KMS-11 (cell line): ENCODE data around the gene RETREG1.

Source experiments
- H2AFZ ChIP-seq: fragments of 200-600 bp; sonication (generic); 2 replicates; pipeline ENCODE4 v1.6.1; 2016; ENCODE audit warnings: antibody characterized with exemption, mixed run types, low read depth
- H3K27ac ChIP-seq: fragments of 200-600 bp; sonication (generic); 2 replicates; pipeline ENCODE4 v1.6.1; 2016; ENCODE audit warnings: mild to moderate bottlenecking, mixed run types
- H3K27me3 ChIP-seq: fragments of 200-600 bp; sonication (generic); 2 replicates; pipeline ENCODE4 v1.6.1; 2017; ENCODE audit warnings: mild to moderate bottlenecking, low read depth, mixed run types, moderate library complexity; ENCODE audit not compliant: insufficient read depth
- H3K36me3 ChIP-seq: fragments of 200-600 bp; sonication (generic); 2 replicates; pipeline ENCODE4 v1.6.1; 2017; ENCODE audit warnings: mild to moderate bottlenecking, mixed run types; ENCODE audit not compliant: insufficient read depth
- H3K4me1 ChIP-seq: fragments of 200-600 bp; sonication (generic); 2 replicates; pipeline ENCODE4 v1.6.1; 2016; ENCODE audit warnings: mild to moderate bottlenecking, low read depth, mixed run types; ENCODE audit not compliant: poor library complexity, severe bottlenecking
- H3K4me2 ChIP-seq: fragments of 200-600 bp; sonication (generic); 2 replicates; pipeline ENCODE4 v1.7.0; 2016; ENCODE audit warnings: mild to moderate bottlenecking, mixed run types
- H3K4me3 ChIP-seq: fragments of 200-600 bp; sonication (generic); IDR thresholded peaks from 2 replicates; pipeline ENCODE4 v1.6.1; 2017; ENCODE audit warnings: low read depth, low read length, mixed read lengths; ENCODE audit not compliant: insufficient read depth
- H3K79me2 ChIP-seq: fragments of 200-600 bp; sonication (generic); 2 replicates; pipeline ENCODE4 v1.6.1; 2016; ENCODE audit warnings: low read depth, mixed run types; ENCODE audit not compliant: insufficient read depth
- H3K9ac ChIP-seq: fragments of 200-600 bp; sonication (generic); 2 replicates; pipeline ENCODE4 v1.6.1; 2016; ENCODE audit warnings: mild to moderate bottlenecking, mixed run types
- H4K20me1 ChIP-seq: fragments of 200-600 bp; sonication (generic); 2 replicates; pipeline ENCODE4 v1.6.1; 2016; ENCODE audit warnings: mild to moderate bottlenecking, mixed run types; ENCODE audit not compliant: insufficient read depth
- CTCF ChIP-seq: fragments of 200-600 bp; sonication (generic); conservative IDR thresholded peaks from 2 replicates; pipeline ENCODE4 v1.6.1; 2017; ENCODE audit warnings: low read depth, mild to moderate bottlenecking, antibody characterized with exemption, low read length, moderate library complexity, mixed read lengths

The RETREG1 gene

GRCh38 chr5:16558984-16559629 lies 57.7 kb downstream of the RETREG1 start:
- H3K4me3 ChIP-seq: no peak overlapping the region
- no peaks in the 10 kb centered on the region for H3K79me2 ChIP-seq
- no peak for TF ChIP-seq CTCF
- no peaks in the 10 kb centered on the region for H3K36me3 ChIP-seq
- no peak overlapping the region for H3K27ac ChIP-seq
- H2AFZ ChIP-seq: no peak overlapping the region
- H3K9ac ChIP-seq: no peak overlapping the region
- no peak overlapping the region for H3K4me2 ChIP-seq
- no peaks in the 10 kb centered on the region for H4K20me1 ChIP-seq
- H3K27me3 ChIP-seq: no peaks in the 10 kb centered on the region
- no peaks in the 10 kb centered on the region for H3K4me1 ChIP-seq

GRCh38 chr5:16557477-16557876 lies 59.3 kb downstream of the RETREG1 start:
- H3K27ac ChIP-seq: no peak overlapping the region
- no peak for TF ChIP-seq CTCF
- H3K9ac ChIP-seq: no peak overlapping the region
- no peak overlapping the region for H3K4me3 ChIP-seq
- no peaks in the 10 kb centered on the region for H3K4me1 ChIP-seq
- no peaks in the 10 kb centered on the region for H3K36me3 ChIP-seq
- no peaks in the 10 kb centered on the region for H3K79me2 ChIP-seq
- no peaks in the 10 kb centered on the region for H3K27me3 ChIP-seq
- H2AFZ ChIP-seq: no peak overlapping the region
- H3K4me2 ChIP-seq: no peak overlapping the region
- no peaks in the 10 kb centered on the region for H4K20me1 ChIP-seq

- Histone ChIP-seq H3K4me2 (no peak overlapping the region), H3K36me3 (no peaks in the 10 kb centered on the region), H3K9ac (no peak overlapping the region), H3K4me3 (no peak overlapping the region), H2AFZ (no peak overlapping the region), H4K20me1 (no peaks in the 10 kb centered on the region), H3K4me1 (no peaks in the 10 kb centered on the region), H3K27ac (no peak overlapping the region), H3K79me2 (no peaks in the 10 kb centered on the region), H3K27me3 (no peaks in the 10 kb centered on the region)
- no peak for TF ChIP-seq CTCF
Measured at GRCh38 chr5:16554110-16554509, 62.7 kb downstream of the RETREG1 start.

GRCh38 chr5:16552666-16553343 lies 64.0 kb downstream of the RETREG1 start:
- H3K36me3 ChIP-seq: no peaks in the 10 kb centered on the region
- no peaks in the 10 kb centered on the region for H4K20me1 ChIP-seq
- no peak overlapping the region for H3K9ac ChIP-seq
- H2AFZ ChIP-seq: no peak overlapping the region
- TF ChIP-seq CTCF: peak; percentile 81
- no peaks in the 10 kb centered on the region for H3K4me1 ChIP-seq
- no peak overlapping the region for H3K4me3 ChIP-seq
- no peak overlapping the region for H3K4me2 ChIP-seq
- H3K27me3 ChIP-seq: no peaks in the 10 kb centered on the region
- no peaks in the 10 kb centered on the region for H3K79me2 ChIP-seq
- H3K27ac ChIP-seq: no peak overlapping the region
